ENCODE results near the gene MED17.

- TF ChIP-seq, protein P1, sequence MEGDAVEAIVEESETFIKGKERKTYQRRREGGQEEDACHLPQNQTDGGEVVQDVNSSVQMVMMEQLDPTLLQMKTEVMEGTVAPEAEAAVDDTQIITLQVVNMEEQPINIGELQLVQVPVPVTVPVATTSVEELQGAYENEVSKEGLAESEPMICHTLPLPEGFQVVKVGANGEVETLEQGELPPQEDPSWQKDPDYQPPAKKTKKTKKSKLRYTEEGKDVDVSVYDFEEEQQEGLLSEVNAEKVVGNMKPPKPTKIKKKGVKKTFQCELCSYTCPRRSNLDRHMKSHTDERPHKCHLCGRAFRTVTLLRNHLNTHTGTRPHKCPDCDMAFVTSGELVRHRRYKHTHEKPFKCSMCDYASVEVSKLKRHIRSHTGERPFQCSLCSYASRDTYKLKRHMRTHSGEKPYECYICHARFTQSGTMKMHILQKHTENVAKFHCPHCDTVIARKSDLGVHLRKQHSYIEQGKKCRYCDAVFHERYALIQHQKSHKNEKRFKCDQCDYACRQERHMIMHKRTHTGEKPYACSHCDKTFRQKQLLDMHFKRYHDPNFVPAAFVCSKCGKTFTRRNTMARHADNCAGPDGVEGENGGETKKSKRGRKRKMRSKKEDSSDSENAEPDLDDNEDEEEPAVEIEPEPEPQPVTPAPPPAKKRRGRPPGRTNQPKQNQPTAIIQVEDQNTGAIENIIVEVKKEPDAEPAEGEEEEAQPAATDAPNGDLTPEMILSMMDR (IDR thresholded peaks at IDR 0.05; ENCODE audit: insufficient read depth, low read length, poor library complexity, severe bottlenecking): no peak
- no peak for TF ChIP-seq EZH2phosphoT487 (conservative IDR thresholded peaks at IDR 0.05; ENCODE audit: low read length)
These were observed 74.2 kb downstream of the MED17 start for GRCh38 chr11:93858121-93858775.

Data from SU-DHL-6 (cell line).